PC-3 (cell line): Measurements from ENCODE around the gene VTCN1.

ENCODE experiments used
- CTCF ChIP-seq: fragments of 300-600 bp; sonication (generic); conservative IDR thresholded peaks from 2 replicates; pipeline ENCODE4 v1.5.1; 2017; ENCODE audit warnings: antibody characterized with exemption, low read depth, mild to moderate bottlenecking, low read length
- EZH2 ChIP-seq: fragments of 300-600 bp; sonication (generic); IDR thresholded peaks from one replicate; pipeline ENCODE4 v1.6.1; 2017; ENCODE audit warnings: antibody characterized with exemption, mild to moderate bottlenecking, low read length; ENCODE audit not compliant: unreplicated experiment
- EZH2phosphoT487 ChIP-seq: fragments of 300-600 bp; sonication (generic); IDR thresholded peaks from 2 replicates; pipeline ENCODE4 v1.6.1; 2018; ENCODE audit warnings: mild to moderate bottlenecking, antibody characterized with exemption, low read length, borderline replicate concordance

- TF ChIP-seq CTCF (no peak), EZH2phosphoT487 (no peak), EZH2 (no peak)
Measured at GRCh38 chr1:117215733-117216462, 5.2 kb upstream of the VTCN1 start.
